HG02678 (cell line): ENCODE data around the gene ME1.
A peak's percentile ranks its signal among the peaks of the same experiment; 100 is the strongest.
"Not testable (repeated sequence)": the region's sequence is repeated elsewhere in the genome, so short reads cannot be mapped to it uniquely, and the experiment has no call there.

Experiments used
- ATAC-seq: cut with Tn5 transposase; IDR thresholded peaks from one replicate; pipeline ENCODE4 v1.9.1; 2021; ENCODE audit warnings: mild to moderate bottlenecking, moderate library complexity; ENCODE audit not compliant: unreplicated experiment

ME1 gene

DNA sequence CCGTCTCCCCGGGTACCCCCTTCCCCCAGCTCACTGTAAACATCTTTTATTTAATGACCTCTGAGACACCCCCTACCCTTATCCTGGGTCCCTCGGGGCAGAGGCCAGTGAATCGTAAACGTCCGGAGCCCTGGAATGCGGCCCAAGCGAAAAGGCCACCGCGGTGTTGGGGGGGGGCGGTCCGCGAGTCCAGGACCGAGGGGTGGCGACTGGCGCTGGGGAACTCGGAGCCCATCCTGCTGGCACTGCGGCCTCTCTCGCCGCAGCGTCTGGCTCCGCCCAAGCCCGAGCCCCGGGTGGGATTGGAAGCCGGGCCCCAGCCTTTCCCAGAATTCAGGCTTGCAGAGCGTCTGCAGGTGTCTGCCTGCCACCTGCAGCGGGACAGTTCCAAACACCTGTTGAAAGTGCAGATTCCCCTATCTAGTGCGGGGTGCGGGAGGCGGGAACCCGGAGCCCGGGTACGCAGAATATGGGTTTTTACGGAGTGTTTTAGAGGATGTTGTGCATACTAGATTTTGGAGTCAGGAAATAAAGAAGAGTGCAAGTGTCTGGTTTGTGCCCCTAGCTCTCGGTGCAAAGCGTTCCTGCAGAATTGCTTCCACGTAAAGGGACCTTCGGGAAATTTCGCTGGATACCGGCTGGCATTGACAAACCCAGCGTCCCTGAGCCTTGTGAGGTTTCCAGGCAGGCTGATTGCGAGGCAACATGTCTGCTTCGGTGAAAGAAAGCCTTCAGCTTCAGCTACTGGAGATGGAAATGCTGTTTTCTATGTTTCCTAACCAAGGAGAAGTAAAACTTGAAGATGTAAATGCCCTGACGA, 236.9 kb downstream of the ME1 start:
- peak; percentile 21 for ATAC-seq

DNA sequence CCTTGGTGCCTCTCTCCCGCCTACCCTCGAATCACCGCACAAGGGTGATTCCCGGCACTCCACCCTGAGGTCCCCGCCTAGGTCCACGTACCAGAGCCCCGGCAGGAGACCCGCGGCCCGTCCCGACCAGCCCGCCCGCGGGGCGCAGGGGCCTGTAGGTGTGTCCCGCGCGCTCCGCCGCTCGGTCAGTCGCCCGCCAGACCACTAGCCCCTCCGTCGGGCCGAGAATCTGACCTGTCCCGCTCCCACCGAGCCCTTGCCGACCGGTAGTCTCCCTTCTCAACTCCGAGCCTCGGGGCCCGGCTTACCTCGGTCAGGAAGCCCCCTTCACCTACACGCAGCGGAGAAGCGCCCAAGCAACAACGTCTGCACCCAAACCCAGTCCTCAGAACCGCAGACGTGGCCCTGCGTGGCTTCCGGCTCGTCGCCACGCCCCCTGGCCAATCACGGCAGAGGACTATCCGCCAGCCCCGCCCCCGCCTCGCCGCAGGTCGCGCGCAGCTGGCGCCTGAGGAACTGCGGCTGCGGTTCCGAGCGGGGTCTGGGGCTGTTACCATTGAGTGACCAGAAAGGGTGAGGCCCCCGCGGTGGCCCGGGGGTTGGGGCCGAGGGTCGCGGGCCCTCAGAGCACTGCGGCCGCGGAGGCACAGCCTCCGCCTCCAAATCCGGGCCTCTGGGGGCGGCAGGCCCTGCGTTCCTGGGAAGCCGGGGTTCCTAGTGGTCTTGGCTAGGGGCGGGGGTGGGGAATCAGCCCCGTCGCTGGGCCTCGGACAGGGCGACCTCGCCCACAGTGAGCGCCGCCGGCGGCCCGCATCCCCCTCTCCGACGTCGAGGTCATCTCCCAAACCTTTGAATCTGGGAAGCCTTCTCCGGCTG, 237.7 kb downstream of the ME1 start, which contains the start of the genes PGM3 and RWDD2A:
TSS of gene PGM3 (minus strand) at position 395 of the 876 bp plus-strand sequence. CDS start 2,253 bp downstream, outside the sequence.
TSS of gene RWDD2A (plus strand) at position 487 of the 876 bp plus-strand sequence. CDS start 1,095 bp downstream, outside the sequence.
- ATAC-seq, result peak; percentile 98

DNA sequence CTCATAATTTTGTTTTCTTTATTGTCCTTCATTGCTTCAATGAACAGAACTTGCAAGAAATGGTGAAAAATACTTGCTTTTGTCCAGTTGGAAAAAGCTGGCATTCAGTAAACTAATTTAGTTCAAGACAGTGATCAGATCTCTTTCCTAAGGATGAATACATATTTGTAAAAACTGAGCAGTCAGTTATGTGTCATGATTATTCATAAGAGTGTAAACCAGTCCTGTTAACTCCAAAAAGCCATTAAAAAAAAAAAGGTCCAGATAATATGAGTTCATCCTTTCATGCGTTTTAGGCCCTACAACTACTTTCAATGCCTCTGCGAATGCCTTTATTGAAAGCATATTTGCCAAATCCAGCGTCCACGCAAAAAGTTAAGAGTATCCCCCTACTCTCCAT, 238.4 kb downstream of the ME1 start:
- no peak for ATAC-seq

DNA sequence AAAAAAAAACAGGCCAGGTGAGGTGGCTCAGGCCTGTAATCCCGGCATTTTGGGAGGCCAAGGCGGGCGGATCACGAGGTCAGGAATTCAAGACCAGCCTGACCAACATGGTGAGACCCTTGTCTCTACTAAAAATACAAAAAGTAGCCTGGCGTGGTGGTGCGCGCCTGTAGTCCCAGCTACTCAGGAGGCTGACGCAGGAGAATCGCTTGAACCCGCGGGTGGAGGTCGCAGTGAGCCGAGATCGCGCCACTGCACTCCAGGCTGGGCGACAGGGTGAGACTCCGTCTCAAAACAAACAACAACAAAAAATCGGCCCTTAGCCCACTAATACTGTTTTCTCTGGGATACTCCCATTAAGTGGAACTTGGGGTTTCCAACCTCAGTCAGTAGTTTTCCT, 238.9 kb downstream of the ME1 start:
- not testable (repeated sequence) for ATAC-seq

DNA sequence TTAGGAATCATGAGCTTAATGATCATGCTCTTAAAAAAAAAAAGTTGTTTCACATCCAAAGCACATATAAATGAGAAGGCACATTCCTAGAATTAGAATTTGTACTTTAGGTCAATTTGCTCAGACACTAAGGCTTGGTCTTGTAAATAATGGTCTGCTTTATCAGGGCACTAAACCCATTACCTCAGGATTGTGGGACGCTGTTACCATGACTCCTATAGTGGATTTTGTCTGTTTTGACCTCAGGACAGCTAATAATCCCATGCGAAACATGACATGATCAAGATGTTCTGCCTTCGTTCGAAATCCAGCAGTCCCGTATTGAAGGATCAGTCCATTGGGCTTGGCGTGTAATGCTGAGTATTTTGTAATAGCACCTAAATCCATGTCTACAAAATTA, 240.2 kb downstream of the ME1 start:
- no peak for ATAC-seq

DNA sequence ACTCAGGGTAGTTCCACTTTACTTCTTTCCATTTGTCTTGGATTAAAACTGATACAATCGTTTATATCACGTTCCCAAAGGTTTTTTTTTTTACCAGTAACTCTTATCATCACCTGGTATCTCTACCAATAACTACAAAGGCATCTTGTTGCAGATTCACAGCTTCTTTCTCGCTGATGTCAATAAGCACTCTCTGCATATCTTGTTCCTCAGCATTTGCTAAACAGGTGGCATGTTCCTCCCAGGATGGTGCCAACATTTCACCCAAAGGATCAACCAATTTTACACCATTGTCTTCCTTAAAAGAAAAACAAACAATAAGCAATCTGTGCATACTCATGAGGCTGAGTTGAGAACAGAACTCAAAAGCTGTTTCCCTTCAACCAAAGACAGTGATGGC, 242.3 kb downstream of the ME1 start:
- no peak for ATAC-seq

DNA sequence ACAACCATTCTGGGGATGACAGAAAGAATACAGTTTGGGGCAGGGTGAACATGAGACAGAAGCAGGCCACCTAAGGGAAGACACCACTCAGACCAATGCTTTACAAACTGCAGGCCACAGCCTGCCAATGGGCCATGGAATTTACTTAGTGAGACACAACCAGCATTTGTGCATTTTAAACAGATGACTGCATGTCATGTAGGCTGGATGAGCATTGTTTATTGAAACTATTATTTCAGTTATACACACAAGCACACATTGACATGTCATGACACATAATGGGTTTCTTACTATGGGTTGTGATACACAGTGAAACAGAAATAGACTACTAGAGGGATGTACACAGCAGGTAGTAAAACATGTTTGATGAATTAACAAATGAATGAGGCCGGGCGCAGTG, 245.8 kb downstream of the ME1 start:
- no peak for ATAC-seq

DNA sequence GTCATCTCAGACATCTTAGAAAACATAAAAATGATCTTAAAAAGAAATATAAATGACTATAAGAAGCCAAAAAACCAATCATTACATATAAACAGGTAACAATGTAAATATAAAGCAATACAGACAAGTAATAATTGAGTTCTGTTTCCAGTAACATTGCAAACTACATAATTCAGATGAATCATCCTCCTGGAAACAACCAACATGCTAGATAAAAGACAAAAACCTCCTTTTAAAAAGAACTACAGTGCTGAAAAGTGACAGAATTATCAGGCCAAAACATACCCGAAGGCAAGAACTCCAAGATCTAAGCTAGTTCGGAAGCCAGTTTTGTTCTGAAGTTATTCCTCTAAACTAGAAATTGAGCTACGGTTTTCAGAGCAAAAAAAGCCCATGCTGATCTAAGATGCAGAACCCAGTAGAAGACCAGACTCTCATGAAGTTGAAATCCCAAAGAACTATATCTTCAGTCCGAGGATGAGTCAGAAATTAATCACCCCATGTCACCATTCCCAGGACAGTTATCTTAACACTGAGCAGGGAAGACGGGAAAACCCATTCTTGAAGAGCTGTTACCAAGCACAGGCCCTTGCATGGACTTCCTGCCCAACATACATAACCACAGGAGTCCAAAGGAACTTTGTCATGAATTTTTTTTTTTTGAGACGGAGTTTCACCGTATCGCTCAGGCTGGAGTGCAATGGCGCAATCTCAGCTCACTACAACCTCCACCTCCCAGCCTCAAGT, 247.6 kb downstream of the ME1 start:
- ATAC-seq, result no peak

DNA sequence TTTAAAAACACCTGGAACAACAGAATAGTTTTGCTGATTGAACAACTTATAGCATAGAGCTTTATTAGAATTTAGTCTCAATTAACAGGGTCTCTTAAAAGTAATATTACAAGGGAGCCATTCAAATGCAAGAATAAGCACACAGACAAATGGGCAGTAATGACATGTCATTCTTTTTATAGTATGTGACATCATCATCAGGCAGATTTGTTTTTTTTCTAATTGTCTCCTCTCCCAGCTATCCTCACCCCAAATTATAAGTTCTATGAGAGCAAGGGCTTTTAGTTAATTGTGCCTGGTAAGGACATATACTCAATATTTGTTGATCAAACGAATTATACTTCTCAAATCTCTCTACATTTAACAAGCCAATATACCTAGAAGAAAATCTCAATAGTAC, 248.7 kb downstream of the ME1 start:
- ATAC-seq, result no peak

DNA sequence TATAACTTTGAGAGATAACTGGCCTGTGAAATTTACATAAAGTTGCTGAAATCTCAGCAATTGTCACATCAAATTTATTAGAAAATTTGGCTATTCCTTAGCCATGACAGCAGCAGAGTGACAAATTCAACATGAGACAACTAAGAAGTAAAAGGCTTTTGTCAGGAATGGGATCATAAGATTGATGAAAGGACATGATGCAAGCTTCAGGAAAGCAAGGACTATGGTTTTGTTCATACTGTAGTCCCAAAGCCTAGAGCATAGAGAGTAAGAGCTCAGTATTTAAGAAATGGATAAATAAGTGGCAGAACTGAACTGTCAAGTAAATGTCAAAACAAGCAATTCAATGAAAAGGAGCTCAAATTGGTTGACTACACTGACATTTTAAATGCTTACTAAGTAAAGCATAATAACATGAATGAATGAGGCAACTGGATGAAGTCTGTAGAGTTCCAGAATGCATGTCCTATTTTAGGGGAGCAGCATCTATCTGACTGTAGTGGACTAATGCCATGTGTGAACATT, 250.4 kb downstream of the ME1 start:
- no peak for ATAC-seq

DNA sequence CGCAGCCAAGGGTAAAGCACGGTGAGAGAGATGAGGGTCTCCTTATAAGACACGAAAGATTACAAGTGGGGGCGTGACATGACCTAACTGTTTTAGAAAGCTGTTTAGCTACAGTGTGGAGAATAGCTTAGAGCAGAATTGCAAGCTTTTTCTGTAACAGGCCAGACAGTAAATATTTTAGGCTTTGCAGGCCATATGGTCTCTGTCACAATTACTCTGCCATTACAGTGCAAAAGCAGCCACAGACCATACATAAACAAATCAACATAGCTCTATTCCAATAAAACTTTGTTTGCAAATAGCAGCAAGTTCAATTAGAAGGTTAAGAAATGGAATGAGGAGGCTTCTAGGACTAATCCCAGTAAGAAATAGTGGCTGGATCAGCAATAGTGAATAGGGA, 254.6 kb downstream of the ME1 start:
- no peak for ATAC-seq

DNA sequence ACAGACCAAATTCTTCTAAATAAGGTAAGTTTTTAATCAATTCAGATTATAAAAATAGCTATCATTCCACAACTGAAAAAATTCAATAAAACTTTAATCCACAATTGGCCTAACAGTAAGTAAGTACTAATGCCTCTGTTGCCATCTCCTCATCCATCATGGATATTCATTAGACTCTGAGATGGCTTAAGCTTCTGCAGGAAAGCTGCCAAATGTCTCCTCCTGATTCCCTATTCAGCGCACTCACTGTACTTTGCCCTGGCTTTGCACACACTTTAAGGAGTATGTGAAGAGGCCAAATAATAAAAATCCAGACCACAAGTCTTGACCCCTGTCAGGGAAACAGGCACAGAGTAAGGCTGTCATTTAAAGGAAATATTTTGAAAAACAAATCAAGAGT, 261.3 kb downstream of the ME1 start:
- no peak for ATAC-seq

DNA sequence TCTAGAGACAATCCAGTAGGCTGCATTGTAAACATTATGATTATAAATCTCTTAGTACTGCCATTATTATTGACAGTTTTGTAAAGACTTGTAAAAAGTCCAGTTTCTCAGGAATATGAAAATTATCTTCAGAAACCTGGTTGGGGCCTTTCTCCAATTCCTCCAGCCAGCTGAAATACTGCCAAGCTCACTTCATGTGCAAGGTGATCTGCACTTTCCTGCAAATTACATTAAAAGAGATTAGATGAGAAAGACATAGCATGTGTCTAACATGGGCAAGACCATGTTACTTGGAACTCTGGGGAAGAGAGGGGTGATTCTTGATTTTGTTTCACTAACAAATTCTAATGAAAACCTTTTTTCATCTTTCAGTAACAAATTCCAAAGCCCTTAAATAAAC, 261.7 kb downstream of the ME1 start:
- no peak for ATAC-seq

DNA sequence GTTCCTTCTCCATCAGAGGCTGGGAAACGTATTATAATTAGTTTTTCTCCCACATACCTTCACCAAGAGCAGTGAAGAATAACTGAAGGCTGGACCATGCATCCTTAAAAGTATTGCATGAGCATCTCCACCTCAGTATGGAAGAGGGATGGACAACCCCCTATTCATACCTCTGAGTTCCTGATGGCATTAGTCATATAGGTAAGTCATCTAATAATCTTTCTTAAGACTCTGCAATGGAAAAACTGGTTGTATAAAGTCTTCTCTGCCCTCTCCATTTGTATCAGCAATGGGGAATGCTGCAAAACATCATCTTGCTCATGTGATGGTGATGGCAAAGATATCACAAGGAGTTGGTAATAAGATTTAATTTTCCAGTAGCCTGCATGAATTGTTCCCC, 262.3 kb downstream of the ME1 start:
- no peak for ATAC-seq

DNA sequence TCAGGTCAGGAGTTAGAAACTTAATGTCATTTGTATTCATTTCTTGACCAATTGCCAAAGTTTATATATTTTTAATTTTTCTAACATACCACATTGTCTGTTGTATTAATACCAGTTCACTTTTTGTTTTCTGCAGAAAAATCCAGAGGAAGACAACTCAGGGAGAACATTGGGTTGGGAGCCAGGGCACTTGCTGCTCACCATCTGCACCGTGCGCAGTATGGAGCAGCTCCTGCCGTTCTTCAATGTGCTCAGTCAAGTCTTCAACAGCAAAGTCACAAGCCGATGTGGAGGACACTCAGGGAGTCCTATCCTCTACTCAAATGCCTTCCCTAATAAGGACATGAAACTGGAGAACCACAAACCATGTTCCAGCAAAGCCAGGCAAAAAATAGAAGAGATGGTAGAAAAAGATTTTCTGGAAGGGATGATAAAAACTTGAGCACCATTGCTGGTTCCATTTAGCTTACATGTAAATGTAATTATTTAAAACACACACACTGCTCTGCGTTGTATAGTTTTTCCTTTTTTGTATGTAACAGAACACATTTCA, 263.0 kb downstream of the ME1 start:
- no peak for ATAC-seq
